NT2/D1 (cell line): ENCODE data around the gene SAMSN1.

Source experiments
- SUZ12 ChIP-seq: IDR thresholded peaks from 2 replicates; pipeline ENCODE4 v1.6.1; 2011; ENCODE audit not compliant: insufficient read length, insufficient read depth; ENCODE audit errors: extremely low read depth
- YY1 ChIP-seq: IDR thresholded peaks from 2 replicates; pipeline ENCODE4 v1.6.1; 2011; ENCODE audit not compliant: insufficient read length, insufficient read depth
- ZNF274 ChIP-seq: IDR thresholded peaks from 2 replicates; pipeline ENCODE4 v1.6.1; 2011; ENCODE audit warnings: mild to moderate bottlenecking, low read depth, low read length

DNA sequence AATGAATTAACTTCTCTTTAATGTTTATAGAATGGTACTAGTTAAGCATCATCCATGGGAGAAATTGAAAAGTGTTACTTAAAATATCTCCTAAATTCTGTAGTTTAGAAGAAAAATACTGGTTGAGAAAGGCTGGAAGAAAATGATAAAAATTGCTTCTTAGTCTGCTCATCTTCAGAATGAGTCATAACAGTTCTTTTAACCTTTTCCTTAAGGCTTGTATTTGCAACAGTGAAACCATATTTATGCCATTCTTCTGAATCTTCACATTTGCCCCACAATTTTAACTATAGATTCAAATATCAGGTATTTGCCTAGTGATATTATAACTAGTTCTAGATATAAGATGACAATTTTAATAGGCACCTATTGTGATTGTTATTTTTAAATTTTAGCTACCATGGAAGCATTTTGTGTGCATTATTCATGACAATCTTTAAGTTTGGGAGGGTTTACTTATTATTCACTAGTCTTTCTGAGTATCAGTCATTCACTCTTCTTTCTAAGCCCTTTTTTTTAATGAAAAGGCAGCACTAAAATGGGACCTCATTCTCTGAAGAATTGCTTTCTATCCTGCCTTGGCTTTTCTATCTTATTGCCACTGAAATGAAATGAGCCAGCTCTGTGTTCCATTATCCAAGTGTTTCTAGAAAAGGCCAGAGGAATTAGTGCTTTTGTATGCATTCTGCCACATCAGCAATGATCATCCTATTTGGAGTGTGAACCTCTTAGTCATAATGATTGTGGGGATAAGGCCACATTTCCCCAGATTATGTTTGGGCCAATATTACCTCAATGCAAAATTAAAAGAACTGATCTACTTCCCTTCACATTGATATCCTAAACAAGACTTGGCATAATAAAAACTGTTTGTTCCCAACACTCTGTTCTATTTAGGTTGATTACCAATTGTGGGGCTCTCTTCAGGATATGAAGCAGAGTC, 58.4 kb downstream of the SAMSN1 start:
- TF ChIP-seq SUZ12 (no peak), YY1 (no peak), ZNF274 (no peak)
